ENCODE measurements around the gene UBE2I.

Gene UBE2I

DNA sequence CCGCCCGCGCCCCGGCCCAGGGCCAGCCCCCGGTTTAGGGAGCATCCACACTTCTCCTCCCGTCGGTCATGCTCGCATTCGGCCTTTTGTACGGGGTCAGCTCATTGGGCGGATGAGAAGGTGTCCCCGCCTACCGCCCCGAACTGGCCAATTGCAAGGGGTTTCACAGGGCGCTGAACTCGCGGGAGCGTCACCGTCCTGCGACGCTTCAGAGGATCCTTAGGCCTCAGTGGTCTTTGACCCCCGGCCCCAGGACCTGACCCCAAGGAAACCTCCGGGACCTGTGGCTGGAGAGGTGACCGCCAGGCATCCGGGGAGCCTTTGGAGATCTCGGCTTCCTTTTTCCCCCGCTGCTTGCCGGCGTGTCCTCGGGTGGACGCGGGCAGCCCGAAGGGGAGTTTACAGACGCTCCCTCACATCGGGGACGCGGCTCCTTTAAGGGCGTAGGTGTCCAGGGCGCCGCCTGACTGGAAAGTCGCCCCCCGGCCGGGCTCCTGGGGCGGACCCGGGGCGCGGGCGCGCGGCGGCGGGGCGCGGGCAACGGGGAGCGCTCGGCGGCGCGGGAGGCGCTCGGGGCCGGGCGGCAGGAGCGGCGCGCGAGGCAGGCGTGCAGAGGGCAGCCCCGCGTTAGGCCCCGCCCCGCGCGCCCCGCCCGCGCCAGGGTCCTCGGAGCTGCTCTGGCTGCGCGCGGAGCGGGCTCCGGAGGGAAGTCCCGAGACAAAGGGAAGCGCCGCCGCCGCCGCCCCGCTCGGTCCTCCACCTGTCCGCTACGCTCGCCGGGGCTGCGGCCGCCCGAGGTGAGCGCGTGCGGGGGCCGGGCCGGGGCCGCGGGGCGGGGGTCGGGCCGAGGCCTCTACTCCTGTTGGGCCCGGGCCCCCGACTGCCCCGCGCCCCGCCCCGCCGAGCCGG is at the start of gene UBE2I:
UBE2I (plus strand) TSS at position 660 of the 909 bp plus-strand sequence. CDS start 4,395 bp downstream, outside the sequence.
- no peak for TF ChIP-seq GATA3 (IDR thresholded peaks at IDR 0.05; ENCODE audit: low read depth, low read length)
- no peak for TF ChIP-seq GATA2 (IDR thresholded peaks at IDR 0.05; ENCODE audit: low read depth, low read length)

DNA sequence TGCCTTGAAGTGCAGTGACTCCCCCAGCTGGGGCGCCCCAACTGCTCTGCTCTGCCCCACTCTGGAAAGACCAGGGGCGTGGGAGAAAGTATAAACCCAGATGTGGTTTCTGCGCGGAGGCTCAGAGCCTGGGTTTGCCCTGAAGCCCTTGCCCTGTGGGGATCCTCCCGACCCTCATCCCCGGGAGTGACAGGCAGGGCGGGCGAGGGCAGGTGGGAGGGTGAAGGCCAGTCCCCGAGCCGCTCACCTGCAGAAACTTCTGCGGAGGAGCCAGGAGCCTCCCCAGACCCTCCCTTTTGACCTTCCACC is 49.7 kb upstream of the UBE2I start:
- TF ChIP-seq GATA2 (IDR thresholded peaks at IDR 0.05; ENCODE audit: low read depth, low read length) (no peak), GATA3 (IDR thresholded peaks at IDR 0.05; ENCODE audit: low read depth, low read length) (no peak)

DNA sequence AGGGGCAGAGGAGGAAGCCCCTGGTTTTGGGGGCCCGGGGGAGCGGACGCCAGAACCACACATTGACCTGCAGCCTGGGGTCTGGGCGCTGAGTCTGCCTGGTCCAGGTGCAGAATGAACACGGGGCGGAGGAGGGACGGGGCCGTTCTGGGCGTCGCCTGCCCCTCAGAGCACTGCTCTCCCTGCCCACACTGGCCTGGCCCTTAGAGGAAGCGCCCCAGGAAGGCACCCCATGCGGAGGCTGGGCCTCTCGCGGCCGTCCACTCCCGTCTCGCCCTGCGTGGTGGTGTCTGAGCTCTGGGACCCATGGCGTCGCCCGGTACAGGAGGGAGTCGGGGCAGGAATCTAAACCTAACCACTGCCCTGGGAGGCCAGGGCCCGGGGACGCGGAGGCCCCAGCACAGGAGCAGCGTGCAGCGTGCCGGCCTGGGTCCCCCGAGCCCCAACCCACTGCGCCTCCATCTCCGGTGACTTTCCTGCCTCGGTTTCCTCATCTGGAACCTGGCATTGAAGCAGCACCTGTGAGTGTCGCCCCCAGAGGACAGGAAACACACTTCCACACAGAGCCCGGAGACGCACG is 49.2 kb upstream of the UBE2I start:
- TF ChIP-seq GATA3 (IDR thresholded peaks at IDR 0.05; ENCODE audit: low read depth, low read length) = no peak
- TF ChIP-seq GATA2 (IDR thresholded peaks at IDR 0.05; ENCODE audit: low read depth, low read length) = no peak

DNA sequence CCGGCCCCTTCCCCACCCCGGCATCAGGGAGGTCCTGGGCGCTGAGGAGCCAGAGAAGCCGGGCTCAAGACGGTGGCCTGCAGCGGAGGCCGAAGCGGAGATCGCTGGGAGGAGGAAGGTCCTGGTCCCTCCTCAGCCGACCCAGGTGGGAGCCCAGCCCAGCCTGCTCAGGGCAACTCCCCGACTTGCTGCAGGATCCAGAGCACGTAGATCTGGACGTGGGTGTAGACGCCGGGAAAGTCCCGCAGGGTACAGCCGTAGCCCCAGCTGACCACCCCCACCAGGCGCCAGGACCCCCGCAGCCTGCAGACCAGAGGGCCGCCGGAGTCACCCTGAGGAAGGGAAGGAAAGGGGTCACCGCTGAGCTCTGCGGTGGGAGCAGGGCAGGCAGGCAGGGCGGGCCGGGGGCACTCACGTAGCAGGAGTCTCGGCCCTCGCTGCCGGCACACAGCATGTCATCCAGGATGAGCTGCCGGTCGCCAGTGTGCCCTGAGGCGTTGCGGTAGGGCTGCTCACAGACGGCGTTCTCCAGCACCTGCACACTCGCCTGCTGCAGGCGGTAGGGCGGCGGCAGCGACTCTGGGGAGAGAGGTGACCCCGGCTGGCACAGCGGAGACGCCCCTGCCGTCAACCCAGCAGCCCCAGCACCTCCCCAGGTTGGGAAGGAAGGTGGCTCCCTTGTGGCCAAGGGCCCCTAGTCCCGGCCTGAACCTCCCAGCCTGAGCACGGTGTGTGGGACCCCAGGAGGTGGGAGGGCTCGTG is 48.1 kb upstream of the UBE2I start:
- TF ChIP-seq GATA3 (IDR thresholded peaks at IDR 0.05; ENCODE audit: low read depth, low read length) (no peak), GATA2 (IDR thresholded peaks at IDR 0.05; ENCODE audit: low read depth, low read length) (no peak)

DNA sequence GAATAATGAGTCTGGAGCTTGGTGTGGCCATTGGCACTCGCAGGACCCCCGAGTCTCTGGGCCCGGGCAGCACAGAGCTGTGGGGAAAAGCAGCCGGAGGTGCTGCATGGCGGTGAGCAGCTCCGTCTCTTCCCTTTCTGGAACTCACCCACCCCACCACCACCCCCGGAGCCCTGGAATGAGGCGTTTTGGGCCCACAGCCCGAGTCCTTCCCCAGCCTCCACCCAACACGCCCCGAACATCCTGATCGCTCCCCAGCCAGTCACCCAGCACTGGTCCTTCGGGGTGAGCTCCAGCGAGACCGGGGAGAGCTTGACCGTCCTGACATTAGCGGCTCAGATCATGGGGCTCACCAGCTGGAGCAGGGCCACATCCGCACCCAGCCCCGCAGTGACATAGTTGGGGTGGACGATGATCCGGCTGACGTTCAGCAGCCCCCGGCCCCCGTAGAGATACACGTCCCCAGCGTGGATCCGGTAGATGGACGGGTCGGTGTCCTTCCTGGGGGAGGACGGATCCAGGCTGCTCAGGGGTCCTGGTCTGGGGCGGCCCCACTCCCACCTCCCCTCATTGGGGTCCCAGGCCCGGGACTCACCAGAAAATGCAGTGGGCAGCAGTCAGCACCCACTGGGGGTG is 47.1 kb upstream of the UBE2I start:
- no peak for TF ChIP-seq GATA2 (IDR thresholded peaks at IDR 0.05; ENCODE audit: low read depth, low read length)

DNA sequence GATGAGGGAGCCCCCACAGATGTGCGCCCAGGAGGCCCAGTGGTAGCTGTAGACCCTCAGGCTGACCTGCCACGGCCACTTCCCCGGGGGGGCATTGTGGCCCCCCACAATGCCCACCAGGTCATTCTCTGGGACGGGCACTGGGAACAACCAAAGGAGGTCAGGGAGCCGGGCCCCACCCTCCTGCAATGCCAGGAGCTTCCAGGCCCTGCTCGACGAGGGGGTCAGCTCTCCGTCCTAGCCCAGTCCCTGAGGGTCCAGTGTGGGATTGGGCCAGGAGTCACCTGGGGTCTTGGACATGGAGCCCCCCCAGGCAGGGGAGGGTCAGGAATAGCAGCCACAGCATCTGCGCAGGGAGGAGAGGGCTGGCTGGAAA is 46.6 kb upstream of the UBE2I start:
- no peak for TF ChIP-seq GATA3 (IDR thresholded peaks at IDR 0.05; ENCODE audit: low read depth, low read length)
- no peak for TF ChIP-seq GATA2 (IDR thresholded peaks at IDR 0.05; ENCODE audit: low read depth, low read length)

DNA sequence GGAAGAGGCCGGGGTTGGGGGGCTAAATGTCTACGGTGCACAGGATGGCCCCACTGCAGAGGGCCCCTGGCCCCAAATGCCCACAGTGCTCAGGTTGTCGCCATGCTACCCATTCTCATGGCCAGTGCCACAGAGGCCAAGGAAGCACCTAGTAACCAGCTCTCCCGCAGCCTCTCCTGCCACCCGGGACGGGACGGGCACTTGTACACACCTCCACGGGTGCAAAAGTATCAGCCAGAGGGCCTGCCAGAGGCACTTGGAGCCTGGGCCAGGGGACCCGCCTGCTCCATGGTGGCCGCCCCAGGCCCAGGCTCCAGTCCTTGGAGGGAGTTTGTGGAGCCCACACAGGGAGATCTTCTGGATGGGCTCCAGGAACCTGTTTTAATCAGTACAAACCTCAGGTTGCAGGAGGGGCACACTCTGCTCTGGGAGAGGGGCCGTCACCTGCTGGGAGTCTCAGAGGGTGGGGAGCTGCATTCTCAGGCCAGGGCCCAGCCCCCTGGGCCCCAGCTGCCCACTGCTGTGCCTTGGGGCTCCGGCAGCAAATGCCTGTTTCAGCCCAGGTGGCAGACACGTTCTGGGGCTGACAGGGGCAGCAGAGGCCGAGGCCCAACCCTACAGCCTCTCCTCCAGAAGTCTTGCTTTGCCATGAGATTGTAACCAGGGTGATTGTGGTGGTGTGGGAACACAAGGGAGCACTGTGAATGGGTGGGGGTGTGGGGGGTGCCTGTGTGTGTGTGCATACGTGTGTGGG is 45.7 kb upstream of the UBE2I start:
- TF ChIP-seq GATA2 (IDR thresholded peaks at IDR 0.05; ENCODE audit: low read depth, low read length) (no peak), GATA3 (IDR thresholded peaks at IDR 0.05; ENCODE audit: low read depth, low read length) (no peak)

DNA sequence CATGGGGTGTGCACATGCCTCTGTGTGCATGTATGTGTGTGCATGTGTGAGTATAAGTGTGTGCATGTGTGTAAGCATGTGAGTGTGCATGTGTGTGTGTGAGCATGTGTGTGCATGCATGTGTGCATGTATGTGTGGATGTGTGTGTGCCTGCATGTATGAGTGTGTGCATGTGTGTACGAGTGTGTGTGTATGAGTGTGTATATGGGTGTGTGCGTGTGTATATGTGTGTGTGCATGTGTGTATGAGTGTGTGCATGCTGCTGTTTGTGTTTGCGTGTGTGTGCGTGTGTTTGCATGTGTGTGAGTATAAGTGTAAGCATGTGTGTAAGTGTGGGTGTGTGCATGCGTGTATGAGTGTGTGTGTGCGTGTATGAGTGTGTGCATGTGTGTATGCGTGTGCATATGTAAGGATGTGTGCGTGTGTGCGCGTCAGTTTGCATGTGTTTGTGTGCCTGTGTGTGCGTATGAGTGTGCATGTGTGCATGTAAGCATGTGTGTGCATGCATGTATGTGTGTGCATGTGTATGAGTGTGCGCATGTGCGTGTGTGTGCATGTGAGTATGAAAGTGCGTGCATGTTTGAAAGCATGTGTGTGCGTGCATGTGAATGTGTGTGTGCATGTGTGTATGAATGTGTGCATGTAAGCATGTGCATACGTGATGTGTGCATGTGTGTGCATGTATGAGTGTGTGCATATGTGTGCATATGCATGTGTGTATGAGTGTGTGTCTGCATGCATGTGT is 44.9 kb upstream of the UBE2I start:
- no peak for TF ChIP-seq GATA3 (IDR thresholded peaks at IDR 0.05; ENCODE audit: low read depth, low read length)
- TF ChIP-seq GATA2 (IDR thresholded peaks at IDR 0.05; ENCODE audit: low read depth, low read length) = no peak

DNA sequence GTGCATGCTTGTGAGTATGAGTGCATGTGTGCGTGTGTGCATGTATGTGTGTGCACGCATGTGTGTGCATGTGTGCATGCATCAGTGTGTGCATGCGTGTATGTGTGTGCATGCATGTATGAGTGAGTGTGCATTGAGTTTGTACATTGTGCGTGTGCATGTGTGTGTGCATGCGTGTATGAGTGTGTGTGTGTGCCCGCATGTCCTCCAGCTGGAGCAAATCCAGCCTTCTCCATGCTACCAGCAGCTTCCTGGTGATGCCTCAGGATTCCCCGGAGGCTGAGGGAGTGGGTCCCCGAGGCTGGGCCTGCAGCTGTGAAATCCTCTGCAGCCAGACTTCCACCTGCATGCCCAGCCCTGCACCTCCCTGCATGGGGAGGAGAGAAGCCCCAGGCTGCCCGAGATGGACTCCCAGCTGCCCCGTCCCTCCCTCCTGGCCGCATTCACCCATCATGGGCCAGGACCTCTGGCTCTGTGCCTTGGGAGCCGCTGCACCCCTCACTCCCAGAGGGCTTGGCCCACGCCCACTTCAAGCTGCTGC is 44.3 kb upstream of the UBE2I start:
- no peak for TF ChIP-seq GATA3 (IDR thresholded peaks at IDR 0.05; ENCODE audit: low read depth, low read length)
- no peak for TF ChIP-seq GATA2 (IDR thresholded peaks at IDR 0.05; ENCODE audit: low read depth, low read length)

DNA sequence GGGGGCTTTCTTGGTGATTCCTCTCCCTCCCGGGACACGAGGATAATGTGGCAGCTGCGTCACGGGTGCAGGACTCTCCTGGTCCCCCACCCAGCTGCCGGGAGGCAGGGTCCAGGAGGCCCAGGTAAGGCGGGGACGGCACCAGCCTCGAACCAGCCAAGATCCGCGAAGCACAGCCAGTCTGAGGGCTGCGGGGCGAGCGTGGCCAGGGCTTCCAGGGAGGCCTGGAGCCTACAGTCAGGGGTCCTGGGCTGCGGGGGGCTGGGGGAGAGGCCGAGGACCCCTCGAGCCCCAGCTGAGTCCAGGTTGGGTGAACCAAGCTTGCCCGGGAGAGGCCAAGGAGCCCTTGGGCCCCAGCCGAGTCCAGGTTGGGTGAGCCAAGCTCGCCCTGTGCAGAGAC is 43.6 kb upstream of the UBE2I start:
- no peak for TF ChIP-seq GATA3 (IDR thresholded peaks at IDR 0.05; ENCODE audit: low read depth, low read length)
- TF ChIP-seq GATA2 (IDR thresholded peaks at IDR 0.05; ENCODE audit: low read depth, low read length) = no peak

DNA sequence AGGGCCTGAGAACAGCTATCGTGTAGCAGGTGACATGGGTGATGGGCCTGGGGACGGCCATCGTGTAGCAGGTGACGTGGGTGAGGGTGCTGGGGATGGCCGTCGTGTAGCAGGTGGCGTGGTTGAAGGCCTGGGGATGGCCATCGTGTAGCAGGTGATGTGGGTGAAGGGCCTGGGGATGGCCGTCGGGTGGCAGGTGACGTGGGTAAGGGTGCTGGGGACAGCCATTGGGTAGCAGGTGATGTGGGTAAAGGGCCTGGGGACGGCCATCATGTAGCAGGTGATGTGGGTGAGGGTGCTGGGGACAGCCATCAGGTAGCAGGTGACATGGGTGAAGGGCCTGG is 38.1 kb upstream of the UBE2I start:
- TF ChIP-seq GATA3 (IDR thresholded peaks at IDR 0.05; ENCODE audit: low read depth, low read length) (no peak), GATA2 (IDR thresholded peaks at IDR 0.05; ENCODE audit: low read depth, low read length) (no peak)

DNA sequence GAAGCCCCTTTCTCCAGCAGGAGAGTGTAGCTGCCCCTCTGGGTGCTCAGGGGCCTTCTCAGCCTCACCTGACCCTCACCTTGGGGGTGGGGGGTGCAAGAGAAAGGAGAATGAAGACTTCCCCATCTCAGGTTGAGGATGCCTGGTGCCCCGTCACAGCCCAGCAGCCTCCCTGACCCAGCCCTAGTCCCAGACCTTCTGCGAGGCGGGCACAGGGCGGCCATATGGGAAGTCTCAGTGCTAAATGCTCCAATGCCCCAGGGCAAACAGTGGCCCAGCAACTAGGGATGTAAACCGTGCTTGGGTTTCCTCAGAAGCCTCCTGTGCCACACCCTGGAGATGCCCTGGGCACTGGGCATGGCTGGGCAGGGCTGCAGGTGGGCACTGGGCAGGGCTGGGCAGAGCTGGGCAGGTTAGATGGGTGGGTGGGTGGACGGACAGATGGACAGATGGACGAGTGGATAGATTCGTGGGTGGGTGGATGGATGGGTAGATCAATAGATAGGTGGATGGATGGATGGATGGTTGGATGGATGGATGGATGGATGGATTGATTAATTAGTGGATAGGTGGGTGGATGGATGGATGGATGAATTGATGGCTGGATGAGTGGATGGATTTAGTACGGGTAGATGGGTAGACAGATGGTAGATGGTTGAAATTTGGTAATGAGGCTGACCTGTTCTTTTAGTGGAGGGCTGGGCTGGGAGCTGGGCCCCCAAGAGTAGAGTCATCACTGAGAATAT is 36.8 kb upstream of the UBE2I start:
- TF ChIP-seq GATA2 (IDR thresholded peaks at IDR 0.05; ENCODE audit: low read depth, low read length) = no peak
- TF ChIP-seq GATA3 (IDR thresholded peaks at IDR 0.05; ENCODE audit: low read depth, low read length) = no peak

All from SH-SY5Y (cell line).